ENCODE measurements around the gene CUL4A.
"Not testable (repeated sequence)": the region's sequence is repeated elsewhere in the genome, so short reads cannot be mapped to it uniquely, and the experiment has no call there.

DNA sequence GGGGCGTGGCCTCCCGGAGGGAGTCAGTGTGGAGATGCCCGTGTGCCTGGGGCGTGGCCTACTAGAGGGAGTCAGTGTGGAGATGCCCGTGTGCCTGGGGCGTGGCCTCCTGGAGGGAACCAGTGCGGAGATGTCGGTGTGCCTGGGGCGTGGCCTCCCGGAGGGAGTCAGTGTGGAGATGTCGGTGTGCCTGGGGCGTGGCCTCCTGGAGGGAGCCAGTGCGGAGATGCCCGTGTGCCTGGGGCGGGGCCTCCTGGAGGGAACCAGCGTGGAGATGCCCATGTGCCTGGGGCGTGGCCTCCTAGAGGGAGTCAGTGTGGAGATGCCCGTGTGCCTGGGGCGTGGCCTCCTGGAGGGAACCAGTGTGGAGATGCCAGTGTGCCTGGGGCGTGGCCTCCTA, 104.7 kb downstream of the CUL4A start:
- TF ChIP-seq, protein P1, sequence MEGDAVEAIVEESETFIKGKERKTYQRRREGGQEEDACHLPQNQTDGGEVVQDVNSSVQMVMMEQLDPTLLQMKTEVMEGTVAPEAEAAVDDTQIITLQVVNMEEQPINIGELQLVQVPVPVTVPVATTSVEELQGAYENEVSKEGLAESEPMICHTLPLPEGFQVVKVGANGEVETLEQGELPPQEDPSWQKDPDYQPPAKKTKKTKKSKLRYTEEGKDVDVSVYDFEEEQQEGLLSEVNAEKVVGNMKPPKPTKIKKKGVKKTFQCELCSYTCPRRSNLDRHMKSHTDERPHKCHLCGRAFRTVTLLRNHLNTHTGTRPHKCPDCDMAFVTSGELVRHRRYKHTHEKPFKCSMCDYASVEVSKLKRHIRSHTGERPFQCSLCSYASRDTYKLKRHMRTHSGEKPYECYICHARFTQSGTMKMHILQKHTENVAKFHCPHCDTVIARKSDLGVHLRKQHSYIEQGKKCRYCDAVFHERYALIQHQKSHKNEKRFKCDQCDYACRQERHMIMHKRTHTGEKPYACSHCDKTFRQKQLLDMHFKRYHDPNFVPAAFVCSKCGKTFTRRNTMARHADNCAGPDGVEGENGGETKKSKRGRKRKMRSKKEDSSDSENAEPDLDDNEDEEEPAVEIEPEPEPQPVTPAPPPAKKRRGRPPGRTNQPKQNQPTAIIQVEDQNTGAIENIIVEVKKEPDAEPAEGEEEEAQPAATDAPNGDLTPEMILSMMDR (IDR thresholded peaks at IDR 0.05; ENCODE audit: poor library complexity) = not testable (repeated sequence)
- TF ChIP-seq EZH2 (IDR thresholded peaks at IDR 0.05; ENCODE audit: borderline replicate concordance); EZH2phosphoT487 (IDR thresholded peaks at IDR 0.05; ENCODE audit: low read depth, severe bottlenecking, unreplicated experiment): not testable (repeated sequence)
